NCI-H446 treated with DMSO at 0.1 percent for 48 hours (cell line): Measurements from ENCODE around the gene CACNA1C.
"Not testable (repeated sequence)": the region's sequence is repeated elsewhere in the genome, so short reads cannot be mapped to it uniquely, and the experiment has no call there.

Experiments
- DNase-seq: peaks from one replicate; lab custom pipeline; 2025; lab: John Stamatoyannopoulos, UW

The CACNA1C gene

DNA sequence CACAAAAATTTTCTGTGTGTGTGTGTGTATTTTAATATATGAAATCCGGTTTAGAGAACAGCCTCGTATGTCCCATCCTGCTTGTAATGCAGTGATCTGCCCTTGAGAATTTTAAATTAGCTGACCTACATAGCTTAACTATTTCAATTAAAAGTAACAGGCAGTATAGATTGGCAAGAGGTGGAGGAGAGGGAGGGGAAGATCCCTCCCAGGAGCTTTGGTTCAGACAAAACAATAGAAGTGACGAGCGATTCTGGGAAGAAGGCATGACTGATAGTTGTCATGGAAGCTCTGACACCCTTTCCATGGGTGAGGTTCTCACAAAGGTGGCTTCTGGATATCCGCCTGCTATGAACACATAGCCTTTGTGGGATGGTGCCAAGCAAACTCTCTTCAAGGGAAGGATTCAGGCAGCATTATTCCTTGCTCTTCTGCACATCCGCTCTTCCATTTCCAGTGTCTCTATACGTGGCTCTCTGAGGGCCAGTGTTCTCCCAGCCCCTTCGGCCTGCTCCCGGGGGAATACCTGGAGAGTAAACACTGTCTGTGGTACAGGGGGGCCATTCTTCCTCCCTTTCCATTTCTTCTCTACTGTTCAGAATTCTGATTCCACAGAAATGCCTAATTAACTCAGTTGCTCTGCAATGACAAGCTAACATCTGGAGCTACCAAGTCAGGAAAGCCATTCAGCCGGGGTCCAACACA, 182.0 kb downstream of the CACNA1C start:
- DNase-seq = no peak

DNA sequence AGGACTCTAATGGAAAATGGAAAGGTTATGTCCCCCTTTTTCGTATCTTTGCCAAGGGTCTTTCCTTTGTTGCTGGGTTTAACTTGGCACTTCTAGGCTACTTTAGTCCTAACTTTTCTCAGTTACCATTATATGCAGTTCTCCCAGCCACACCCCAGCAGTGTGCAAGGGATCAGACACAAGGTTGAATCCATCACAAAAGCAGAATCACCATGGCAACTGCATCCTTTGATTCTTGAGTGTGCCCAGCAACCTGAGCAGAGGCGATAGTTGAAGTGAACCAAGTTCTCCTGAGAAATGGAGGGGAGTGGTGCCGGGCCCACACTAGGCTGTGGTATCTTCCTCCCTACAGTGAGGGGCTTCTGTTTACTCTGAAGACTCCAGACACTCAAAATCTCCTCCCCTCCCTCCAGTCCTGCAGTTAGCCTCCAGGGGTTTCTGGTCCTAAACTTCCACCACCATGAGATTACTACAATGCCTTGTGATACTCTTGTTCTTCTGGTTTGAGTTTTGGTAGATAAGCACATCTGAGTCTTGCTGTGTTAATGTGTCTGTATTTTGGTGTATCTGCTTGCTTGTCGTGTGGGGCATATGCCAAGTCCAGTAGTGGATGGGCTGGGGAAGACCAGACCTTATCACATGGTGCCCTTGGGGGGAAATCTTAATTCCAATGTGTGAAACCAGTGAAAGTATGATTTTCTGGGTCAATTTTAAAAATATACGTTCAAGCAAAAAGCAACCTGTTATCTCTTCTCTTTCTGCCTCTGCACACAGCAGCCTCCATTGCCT, 183.9 kb downstream of the CACNA1C start:
- DNase-seq = no peak

- DNase-seq = no peak
These were observed 185.3 kb downstream of the CACNA1C start for GRCh38 chr12:2238111-2238510.

GRCh38 chr12:2239381-2239871, 186.6 kb downstream of the CACNA1C start:
- peak; percentile 81 for DNase-seq

DNA sequence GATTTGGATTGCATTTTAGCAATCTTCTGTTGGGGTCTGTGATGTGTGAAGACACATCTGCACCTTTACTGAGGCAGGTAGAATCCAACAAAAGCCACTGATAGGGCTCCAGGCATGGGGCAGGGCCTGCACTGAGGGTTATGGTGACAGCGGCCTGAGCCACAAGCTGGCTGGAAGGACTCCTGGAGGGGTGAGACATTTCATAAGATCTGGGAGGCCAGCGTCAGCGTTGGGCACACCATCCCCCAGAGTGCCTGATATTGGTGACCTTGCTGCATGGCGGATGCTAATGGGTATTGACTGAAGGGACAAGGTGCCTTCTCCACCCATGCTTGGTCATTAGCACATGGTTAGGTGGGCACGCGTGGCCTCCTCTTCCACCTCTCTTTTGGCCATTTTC, 187.6 kb downstream of the CACNA1C start:
- no peak for DNase-seq

DNA sequence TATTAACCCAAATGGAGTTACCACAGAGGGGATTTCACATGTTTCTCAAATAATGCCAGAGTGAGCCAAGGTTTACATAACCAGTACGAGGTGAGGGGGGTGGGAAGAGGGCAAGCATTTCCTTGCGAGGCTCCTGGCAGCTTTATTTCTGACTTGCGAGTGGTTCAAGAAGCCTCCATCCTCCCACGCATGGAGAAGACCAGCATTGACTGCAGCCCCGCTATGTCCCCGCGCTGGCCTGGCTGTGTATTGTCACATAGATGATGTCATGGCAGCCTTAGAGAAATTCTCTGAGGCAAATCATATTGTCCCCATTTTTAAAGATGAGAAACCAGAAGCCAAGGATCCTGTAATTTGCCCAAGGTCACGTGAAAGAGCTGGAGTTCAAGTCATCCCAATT, 188.2 kb downstream of the CACNA1C start:
- DNase-seq = no peak

- no peak for DNase-seq
These were observed 189.4 kb downstream of the CACNA1C start for GRCh38 chr12:2242216-2242615.

- no peak for DNase-seq
These were observed 190.0 kb downstream of the CACNA1C start for GRCh38 chr12:2242816-2243215.

DNA sequence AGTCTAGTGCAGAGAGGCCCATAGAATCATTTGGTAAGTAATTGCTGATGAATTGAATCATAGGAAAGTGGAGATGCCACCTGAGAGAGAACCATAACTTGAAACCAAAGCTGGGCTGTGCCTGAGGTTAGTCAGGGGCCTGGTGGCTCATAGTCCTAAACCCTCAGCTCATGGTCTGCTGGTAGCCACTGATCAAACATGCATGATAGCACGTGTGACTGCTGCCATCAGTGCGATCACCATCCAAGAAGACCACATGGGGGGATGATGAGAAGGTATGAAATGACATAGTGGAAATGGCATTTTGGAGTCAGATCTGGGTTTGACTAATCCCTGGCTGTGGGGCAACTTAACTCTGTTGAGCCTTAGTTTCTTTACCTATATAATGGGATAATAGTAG, 190.5 kb downstream of the CACNA1C start:
- DNase-seq = no peak

GRCh38 chr12:2244013-2244861, 191.4 kb downstream of the CACNA1C start:
- DNase-seq = peak; percentile 74

DNA sequence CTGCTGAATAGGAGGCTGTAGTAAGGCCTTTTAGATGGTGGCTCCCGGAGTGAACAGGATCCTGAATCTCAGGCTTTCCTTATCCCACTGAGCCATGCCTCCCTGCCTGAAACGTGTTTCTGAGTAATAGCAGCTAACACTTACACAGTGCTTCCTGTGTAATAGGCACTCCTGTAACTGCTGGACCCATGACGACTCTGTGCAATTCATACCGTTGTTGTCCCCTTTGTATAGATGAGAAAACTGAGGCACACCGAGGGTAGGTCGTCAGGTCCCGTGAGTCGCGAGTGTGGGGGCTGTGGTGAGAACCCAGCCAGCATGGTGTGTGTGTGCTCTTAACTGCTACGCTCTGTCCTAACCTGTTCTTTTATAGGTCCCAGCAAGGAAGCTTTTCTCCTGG, 193.6 kb downstream of the CACNA1C start:
- DNase-seq = no peak

- no peak for DNase-seq
These were observed 194.3 kb downstream of the CACNA1C start for GRCh38 chr12:2247120-2247519.

DNA sequence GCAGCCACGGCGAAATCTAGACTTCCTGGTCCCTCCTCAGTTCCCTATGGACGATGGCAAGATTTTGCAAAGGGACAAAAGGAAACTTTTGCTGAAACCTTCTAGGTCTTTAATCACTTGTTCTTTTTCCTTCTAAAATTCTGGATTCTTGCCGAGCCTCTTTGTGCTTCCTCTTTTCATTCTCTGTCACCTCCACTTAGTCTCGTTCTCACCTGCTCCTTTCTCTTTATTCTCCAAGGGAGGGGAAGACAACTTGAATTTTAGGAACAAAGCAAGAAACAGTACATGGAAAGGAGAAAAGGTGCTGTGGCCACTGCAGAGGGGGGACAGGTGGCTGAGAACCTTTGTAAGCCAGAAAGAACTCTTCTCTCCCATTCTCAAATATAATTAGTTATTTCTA, 194.8 kb downstream of the CACNA1C start:
- no peak for DNase-seq

- DNase-seq = no peak
These were observed 195.5 kb downstream of the CACNA1C start for GRCh38 chr12:2248087-2248900.

DNA sequence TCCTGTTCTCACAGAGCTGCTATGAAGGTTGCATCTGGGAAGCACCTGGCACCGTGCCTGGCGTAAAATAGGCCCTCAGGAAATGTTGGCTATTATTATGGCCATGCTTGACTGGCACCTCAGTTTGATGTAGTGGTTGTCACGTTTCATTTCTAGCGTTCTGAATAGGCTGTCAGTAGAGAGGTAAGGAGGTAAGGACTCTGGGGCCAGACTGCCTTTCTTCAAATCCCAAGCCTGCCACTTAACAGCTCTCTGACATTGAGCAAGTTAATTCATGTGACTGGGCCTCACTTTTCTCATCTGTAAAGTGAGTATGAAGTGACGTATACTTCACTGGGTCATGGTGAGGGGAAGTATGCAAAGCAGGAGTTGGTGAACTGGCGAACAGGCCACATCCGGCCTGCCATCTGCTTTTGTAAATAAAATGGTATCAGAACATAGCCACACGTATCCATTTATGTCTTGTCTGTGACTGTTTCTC, 196.2 kb downstream of the CACNA1C start:
- DNase-seq = no peak

DNA sequence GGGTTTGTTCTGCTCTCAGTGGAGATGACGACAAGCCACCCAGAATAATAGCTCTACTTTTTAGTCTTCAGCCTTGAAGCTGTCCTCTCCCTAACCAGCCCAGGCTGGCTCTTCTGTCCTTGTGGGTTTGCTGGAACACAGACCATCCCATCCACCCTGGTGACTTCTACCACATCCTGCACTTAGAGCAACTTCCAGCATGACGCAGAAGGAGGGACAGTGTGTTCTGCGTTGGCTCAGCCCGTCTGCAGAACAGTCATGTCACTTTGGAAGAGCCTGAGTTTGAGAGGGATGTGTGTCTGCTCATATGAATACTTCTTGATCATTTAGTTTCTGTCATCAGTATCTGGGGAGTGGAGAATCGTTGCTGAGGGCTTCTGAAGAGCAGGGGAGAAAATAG, 198.0 kb downstream of the CACNA1C start:
- no peak for DNase-seq

DNA sequence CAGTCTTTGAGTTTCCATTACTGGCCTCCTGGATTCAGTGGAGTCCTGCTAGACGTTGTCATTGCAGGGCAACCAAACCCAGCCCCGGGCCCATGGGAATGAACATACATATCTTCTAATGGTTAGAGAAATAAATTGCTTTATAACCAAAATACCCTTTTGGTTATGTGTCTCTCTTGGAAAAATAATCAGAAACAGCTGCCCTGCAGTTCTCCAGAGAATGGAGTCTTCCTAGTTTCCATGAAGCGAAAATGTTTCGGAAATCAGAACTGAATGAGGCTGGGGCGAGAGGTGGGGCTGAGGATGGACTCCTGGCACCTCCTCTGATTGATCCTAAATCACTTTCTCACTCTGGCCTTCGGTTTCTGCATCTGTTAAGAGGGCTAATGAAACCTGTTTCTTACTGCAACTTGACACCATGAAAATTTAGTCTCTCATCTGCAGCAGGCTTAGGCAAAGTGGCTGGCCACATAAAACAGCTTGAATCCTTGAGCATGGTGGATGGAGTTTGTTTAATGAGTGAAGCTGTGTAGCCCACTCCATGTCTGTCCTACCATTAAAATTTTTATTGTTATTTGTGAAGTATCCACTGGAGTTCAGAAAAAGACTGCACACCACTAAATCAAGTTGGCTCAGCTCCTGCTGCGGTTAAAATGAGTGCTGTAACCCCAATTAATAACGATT, 198.9 kb downstream of the CACNA1C start:
- no peak for DNase-seq

DNA sequence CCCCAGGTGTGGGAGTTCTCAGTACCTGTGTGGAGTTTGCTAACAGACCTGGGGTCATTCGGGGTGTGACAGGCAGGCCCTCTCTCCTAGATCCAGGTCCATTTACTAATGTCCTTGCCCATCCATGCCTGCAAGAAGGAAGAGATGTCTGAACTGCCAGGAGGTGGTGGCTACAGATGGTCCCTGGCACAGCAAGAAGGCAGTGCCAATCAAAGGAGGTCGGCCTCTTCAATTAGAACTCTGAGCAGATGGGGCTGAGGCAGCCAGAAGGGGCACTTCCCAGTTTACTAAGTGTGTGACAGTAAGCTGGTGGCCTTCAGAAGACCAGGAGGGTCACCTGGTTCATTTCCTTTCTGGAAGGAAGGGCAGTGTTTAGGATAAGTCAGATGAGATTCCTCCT, 202.5 kb downstream of the CACNA1C start:
- no peak for DNase-seq

- not testable (repeated sequence) for DNase-seq
These were observed 202.9 kb downstream of the CACNA1C start for GRCh38 chr12:2255731-2256130.

GRCh38 chr12:2256453-2256852, 203.7 kb downstream of the CACNA1C start:
- no peak for DNase-seq

DNA sequence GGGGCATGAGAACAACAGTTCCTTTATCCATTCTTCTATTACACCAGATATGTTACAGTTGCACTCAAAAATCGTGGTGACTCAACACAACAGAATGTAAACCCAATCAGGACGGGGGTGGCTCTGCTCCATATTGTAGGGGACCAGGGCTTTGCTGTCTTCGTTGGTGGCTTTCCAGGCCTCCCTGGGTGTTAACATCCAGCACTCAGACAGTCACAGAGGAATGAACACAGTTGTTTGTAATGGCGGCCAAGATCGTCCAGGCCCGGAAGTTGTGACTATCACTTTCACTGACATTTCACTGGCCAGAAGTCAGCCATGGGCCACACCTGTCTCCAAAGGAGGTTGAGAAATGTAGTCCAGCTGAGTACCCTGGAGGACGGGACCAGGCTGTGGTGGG, 204.1 kb downstream of the CACNA1C start:
- DNase-seq = no peak
